H1 (cell line): ENCODE data around the gene OR1J4. TPM values are rescaled to one million over a fixed set of nuclear protein-coding genes. Genes with fewer than 3 reads are reported as not detected.

ENCODE experiments used
- ATF3 ChIP-seq: IDR thresholded peaks from 2 replicates; pipeline ENCODE4 v1.6.1; 2011; ENCODE audit warnings: low read depth, mild to moderate bottlenecking, low read length; ENCODE audit not compliant: insufficient read depth
- CEBPB ChIP-seq: IDR thresholded peaks from 2 replicates; pipeline ENCODE4 v1.6.1; 2012; ENCODE audit warnings: low read depth, low read length
- polyA plus RNA-seq, 7 experiments: library from polyadenylated mRNA; depleted of rRNA in 3 of 7; stranded (reverse) in 5 of 7; unstranded in 2 of 7; fragments of >200 nt in 5 of 7; fragments of 200-250 nt in 2 of 7; gene quantifications; 1 replicate in 5 of 7; 2 replicates in 1 of 7; 4 replicates in 1 of 7; pipeline versions ENCODE4 v1.2.1 to v1.2.3, GENCODE V29; 2011 to 2013; ENCODE audit warnings: missing spikeins in 2 of 7, mixed read lengths in 2 of 7
- total RNA-seq: library from RNA; stranded (reverse); fragmentation: NEBNext Ultra II Directional; extraction: Animal tissue kit (Norgen Biotek cat#: 25700); gene quantifications from 2 replicates; pipeline ENCODE4 v1.2.1, GENCODE V29; 2021

The OR1J4 gene
- total and polyA plus RNA-seq, 2 of the 8 experiments (the other 6 are each of a cell fraction or from before 2014, with no cell fraction given): not detected

GRCh38 chr9:122552812-122553211 is 33.9 kb downstream of the OR1J4 start, which contains the start of gene OR1N2 (continued):
- TF ChIP-seq ATF3 (no peak), CEBPB (no peak)
